Right atrium auricular region (tissue), 2 donors: ENCODE data around the gene PDE12. TPM values are rescaled to one million over a fixed set of nuclear protein-coding genes. Genes with fewer than 3 reads are reported as not detected.

ENCODE experiments used
- DNase-seq: peaks from one replicate; pipeline ENCODE4 v3.0.0-alpha.2; 2019; ENCODE audit warnings: low spot score
- H3K27ac ChIP-seq, 2 donors: fragments of 200-600 bp; sonication (generic); 1 replicate in 1 of 2; 2 replicates in 1 of 2; pipeline ENCODE4 v1.5.1; 2016 to 2019
- H3K27me3 ChIP-seq, 2 donors: fragments of 200-600 bp; sonication (generic); one replicate each; pipeline versions ENCODE4 v1.5.1 to v1.6.0; 2017 to 2019
- H3K36me3 ChIP-seq: fragments of 200-600 bp; sonication (generic); one replicate; pipeline ENCODE4 v1.5.1; 2016
- H3K4me1 ChIP-seq, 2 donors: fragments of 200-600 bp; sonication (generic); one replicate each; pipeline versions ENCODE4 v1.5.1 to v1.6.0; 2017 to 2019
- H3K4me3 ChIP-seq, 2 donors: fragments of 200-600 bp; sonication (generic); 1 replicate in 1 of 2; 2 replicates in 1 of 2; pipeline ENCODE4 v1.5.1; 2017 to 2019; ENCODE audit warnings: mild to moderate bottlenecking in 1 of 2, moderate library complexity in 1 of 2
- H3K9me3 ChIP-seq, 2 donors: fragments of 200-600 bp; sonication (generic); one replicate each; pipeline ENCODE4 v1.5.1; 2019
- total RNA-seq, 2 donors: library from RNA; depleted of rRNA; stranded (reverse); fragments of >200 nt; gene quantifications; one replicate each; pipeline ENCODE4 v1.1.0, GENCODE V29; 2016
- TF ChIP-seq, protein P1 (sequence below), 2 donors: fragments of 200-600 bp; sonication (generic); IDR thresholded peaks; one replicate each; pipeline ENCODE4 v1.5.1; 2019; ENCODE audit warnings: antibody characterized with exemption in 2 of 2

PDE12 gene
- total RNA-seq, 2 donors from 2014 or later: 9.9 to 12.1 TPM

DNA sequence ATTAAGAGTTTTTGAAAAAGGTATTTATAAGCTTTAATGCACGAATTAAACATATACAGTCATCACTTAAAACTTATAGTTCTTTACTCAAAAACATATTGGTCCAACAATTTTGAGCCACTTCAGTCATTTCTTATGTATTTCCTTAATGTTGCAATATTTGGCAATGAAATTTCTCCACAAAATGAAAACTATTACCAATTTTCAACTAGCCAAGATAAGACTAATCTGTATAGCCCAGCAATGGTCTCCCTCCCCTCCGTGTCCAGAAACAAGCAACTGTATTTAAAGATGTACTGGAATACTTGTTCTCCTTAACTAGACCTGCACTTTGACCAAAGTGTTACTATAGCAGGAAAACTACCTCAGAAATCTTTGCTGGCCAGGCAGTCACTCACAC lies 31.8 kb downstream of the PDE12 start:
- Histone ChIP-seq H3K36me3 (peaks cover 12% of the 10 kb centered on the region), H3K4me1 (peaks cover 0 to 48% of the 10 kb centered on the region in 2 donors), H3K4me3 (no peak overlapping the region), H3K9me3 (no peaks in the 10 kb centered on the region), H3K27ac (no peak overlapping the region), H3K27me3 (no peaks in the 10 kb centered on the region)
- TF ChIP-seq, protein P1, sequence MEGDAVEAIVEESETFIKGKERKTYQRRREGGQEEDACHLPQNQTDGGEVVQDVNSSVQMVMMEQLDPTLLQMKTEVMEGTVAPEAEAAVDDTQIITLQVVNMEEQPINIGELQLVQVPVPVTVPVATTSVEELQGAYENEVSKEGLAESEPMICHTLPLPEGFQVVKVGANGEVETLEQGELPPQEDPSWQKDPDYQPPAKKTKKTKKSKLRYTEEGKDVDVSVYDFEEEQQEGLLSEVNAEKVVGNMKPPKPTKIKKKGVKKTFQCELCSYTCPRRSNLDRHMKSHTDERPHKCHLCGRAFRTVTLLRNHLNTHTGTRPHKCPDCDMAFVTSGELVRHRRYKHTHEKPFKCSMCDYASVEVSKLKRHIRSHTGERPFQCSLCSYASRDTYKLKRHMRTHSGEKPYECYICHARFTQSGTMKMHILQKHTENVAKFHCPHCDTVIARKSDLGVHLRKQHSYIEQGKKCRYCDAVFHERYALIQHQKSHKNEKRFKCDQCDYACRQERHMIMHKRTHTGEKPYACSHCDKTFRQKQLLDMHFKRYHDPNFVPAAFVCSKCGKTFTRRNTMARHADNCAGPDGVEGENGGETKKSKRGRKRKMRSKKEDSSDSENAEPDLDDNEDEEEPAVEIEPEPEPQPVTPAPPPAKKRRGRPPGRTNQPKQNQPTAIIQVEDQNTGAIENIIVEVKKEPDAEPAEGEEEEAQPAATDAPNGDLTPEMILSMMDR (IDR thresholded peaks at IDR 0.05): no peak
- DNase-seq: no peak

DNA sequence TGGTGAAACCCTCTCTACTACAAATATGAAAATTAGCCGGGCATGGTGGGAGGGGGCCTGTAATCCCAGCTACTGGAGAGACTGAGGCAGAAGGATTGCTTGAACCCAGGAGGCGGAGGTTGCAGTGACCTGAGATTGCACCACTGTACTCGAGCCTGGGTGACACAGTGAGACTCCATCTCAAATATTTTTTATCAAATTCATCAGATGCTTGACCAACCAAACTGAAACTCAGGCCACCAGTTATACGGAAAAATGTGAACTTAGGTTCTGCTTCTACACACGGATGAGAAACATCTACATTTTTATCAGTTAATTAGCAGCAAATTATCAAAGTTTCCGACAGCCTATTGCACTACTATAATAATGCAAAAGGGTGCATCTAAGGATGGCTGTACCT lies 36.2 kb downstream of the PDE12 start:
- Histone ChIP-seq H3K4me1 (peaks cover 0 to 51% of the 10 kb centered on the region in 2 donors), H3K4me3 (no peak overlapping the region)

DNA sequence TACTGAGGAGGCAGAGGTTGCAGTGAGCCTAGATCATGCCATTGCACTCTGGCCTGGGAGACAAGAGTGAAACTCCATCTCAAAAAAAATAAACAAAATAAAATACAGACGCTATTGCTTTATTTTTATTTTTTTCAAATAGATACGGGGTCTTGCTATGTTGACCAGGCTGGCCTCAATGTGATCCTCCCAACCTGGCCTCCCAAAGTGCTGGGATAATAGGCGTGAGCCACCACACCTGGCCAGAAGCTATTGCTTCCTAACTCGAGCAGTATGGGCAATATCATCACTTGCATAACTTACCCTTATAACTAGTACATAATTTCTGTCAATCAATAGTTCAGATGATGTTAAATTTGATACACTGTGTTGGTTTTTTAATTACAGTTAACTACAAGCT lies 38.1 kb downstream of the PDE12 start:
- peak overlapping the region in 1 of 2 donors; percentile 3 for H3K4me3 ChIP-seq
- no peaks in the 10 kb centered on the region for H3K27me3 ChIP-seq
- TF ChIP-seq, protein P1 (IDR thresholded peaks at IDR 0.05): no peak
- peaks cover 0 to 53% of the 10 kb centered on the region in 2 donors for H3K4me1 ChIP-seq
- no peaks in the 10 kb centered on the region for H3K36me3 ChIP-seq
- H3K27ac ChIP-seq: no peak overlapping the region
- H3K9me3 ChIP-seq: no peaks in the 10 kb centered on the region
- DNase-seq: no peak

More for the DNA sequence above, 36.2 kb downstream of the PDE12 start:
- Histone ChIP-seq H3K9me3 (no peaks in the 10 kb centered on the region), H3K36me3 (no peaks in the 10 kb centered on the region), H3K27ac (no peak overlapping the region), H3K27me3 (no peaks in the 10 kb centered on the region)
- DNase-seq: no peak
- TF ChIP-seq, protein P1 (IDR thresholded peaks at IDR 0.05): no peak

DNA sequence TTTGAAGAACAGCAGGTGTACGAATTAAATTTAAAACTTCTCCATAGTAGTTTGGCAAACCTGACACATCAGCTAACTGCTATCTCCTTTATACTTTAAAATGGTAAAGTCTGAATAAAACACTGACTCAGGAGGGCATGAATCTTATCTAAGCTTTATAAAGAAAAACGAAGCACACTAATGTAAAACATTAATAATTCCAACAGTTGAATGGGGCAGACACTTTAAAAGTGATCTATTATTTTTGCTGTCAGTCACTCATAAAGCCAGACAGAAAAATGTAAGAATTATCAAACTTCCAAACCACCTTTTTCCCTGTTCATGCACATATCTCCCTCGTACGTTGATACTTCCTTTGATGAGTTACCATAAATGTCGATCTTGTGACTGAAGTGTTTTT lies 38.5 kb downstream of the PDE12 start:
- H3K27ac ChIP-seq: no peak overlapping the region
- H3K4me3 ChIP-seq: peak overlapping the region in 1 of 2 donors; percentile 3
- DNase-seq: no peak
- H3K27me3 ChIP-seq: no peaks in the 10 kb centered on the region
- no peaks in the 10 kb centered on the region for H3K9me3 ChIP-seq
- TF ChIP-seq, protein P1 (IDR thresholded peaks at IDR 0.05): no peak
- no peaks in the 10 kb centered on the region for H3K36me3 ChIP-seq
- H3K4me1 ChIP-seq: peaks cover 0 to 57% of the 10 kb centered on the region in 2 donors

DNA sequence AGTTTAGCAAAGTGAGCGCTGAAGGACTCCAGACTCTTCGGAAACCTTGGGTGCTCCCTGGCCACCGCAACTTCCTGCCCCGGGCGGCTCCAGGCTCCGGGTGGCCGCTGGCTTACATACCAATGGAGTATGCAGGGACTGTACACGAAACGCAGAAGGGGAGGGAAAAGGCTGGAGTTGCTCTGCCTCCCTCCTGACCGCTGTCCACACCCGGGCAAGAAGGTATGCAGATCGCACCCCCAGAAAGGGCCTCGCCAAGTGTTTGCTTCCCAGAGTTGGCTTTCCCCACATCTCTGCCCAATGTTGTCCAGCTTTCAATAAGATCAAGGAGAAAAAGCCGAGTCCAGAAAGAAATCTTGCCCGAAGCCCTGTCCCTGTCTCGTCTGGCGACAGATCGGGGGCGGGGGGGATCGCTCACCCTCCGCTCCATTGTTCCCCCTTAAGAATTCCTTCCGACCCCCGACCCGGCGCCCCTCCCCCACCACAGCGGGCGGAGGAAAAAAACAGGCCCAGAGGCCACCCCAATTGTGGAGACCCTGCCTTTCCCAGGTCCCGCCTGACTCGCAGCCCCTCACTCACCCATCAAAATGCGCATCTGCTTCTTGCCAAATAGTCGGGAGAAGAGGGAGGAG lies 40.5 kb downstream of the PDE12 start:
- Histone ChIP-seq H3K27me3 (no peaks in the 10 kb centered on the region), H3K9me3 (no peaks in the 10 kb centered on the region), H3K4me1 (peaks cover 0 to 57% of the 10 kb centered on the region in 2 donors), H3K27ac (peak overlapping the region; percentile 98 to 100), H3K4me3 (peak overlapping the region; percentile 86 to 97), H3K36me3 (no peaks in the 10 kb centered on the region)
- DNase-seq: peak; percentile 89
- TF ChIP-seq, protein P1 (IDR thresholded peaks at IDR 0.05): no peak
